HepG2 (cell line): ENCODE data around the gene CSF1R. TPM values are rescaled to one million over a fixed set of nuclear protein-coding genes. Genes with fewer than 3 reads are reported as not detected.

ENCODE experiments used
- ATAC-seq: fragments of 200-7000 bp; cut with Tn5 transposase; 3 replicates; pipeline ENCODE4 v1.9.1; 2020; ENCODE audit warnings: mild to moderate bottlenecking, moderate library complexity
- BruUV-seq: library from RNA; stranded (reverse); fragments of 400-500 nt; replicated peaks from 2 replicates; lab custom pipeline; 2021; lab: Mats Ljungman, UMichigan
- CTCF ChIA-PET: fragments of 300-600 bp; formaldehyde crosslinking; extraction: SDS; loops from one replicate; lab custom pipeline; 2021; ENCODE audit warnings: low total read pairs, inconsistent platforms, low intra/inter-chr PET ratio; lab: Yijun Ruan, JAX
- POLR2A ChIA-PET: fragments of 350-600 bp; sonication (Branson Sonifier 250); formaldehyde crosslinking; loops from one replicate; lab custom pipeline; 2020; ENCODE audit warnings: antibody characterized with exemption, inconsistent platforms; lab: Yijun Ruan, JAX
- DNase-seq: peaks from one replicate; pipeline ENCODE4 v3.0.0-alpha.2; 2015; ENCODE audit warnings: low spot score
- FAIRE-seq: peaks from 3 replicates; lab custom pipeline; 2011; peaks lifted over from hg19 to GRCh38; lab: Jason Lieb, UNC
- H2AFZ ChIP-seq: one replicate; pipeline ENCODE4 v1.6.1; 2011; ENCODE audit warnings: low read length, inconsistent platforms
- H3K27ac ChIP-seq: fragments of 300-600 bp; 3 replicates; pipeline ENCODE4 v1.8.0; 2011; ENCODE audit warnings: mixed run types, mild to moderate bottlenecking, mixed read lengths, low read length, inconsistent platforms; ENCODE audit not compliant: insufficient read depth; ENCODE audit errors: extremely low read length
- H3K27me3 ChIP-seq, 2 experiments: fragments of 200-600 bp in 1 of 2; 2 replicates in 1 of 2; 3 replicates in 1 of 2; pipeline versions ENCODE4 v1.6.0 to v1.8.0; 2011; ENCODE audit warnings: low read length in 2 of 2, mild to moderate bottlenecking in 2 of 2, moderate library complexity in 2 of 2, inconsistent platforms in 1 of 2; ENCODE audit not compliant: insufficient read depth in 2 of 2, control insufficient read depth in 1 of 2
- H3K36me3 ChIP-seq, 2 experiments: fragments of 200-600 bp in 1 of 2; replicated peaks in 1 of 2; 2 replicates in 1 of 2; 3 replicates in 1 of 2; pipeline versions ENCODE4 v1.5.1 to v1.8.0; 2011; ENCODE audit warnings: low read length in 2 of 2, inconsistent platforms in 1 of 2; ENCODE audit not compliant: insufficient read depth in 2 of 2, control insufficient read depth in 1 of 2
- H3K4me1 ChIP-seq: 2 replicates; pipeline ENCODE4 v1.5.1; 2012; ENCODE audit warnings: low read length, inconsistent platforms; ENCODE audit not compliant: insufficient read depth
- H3K4me2 ChIP-seq: 2 replicates; pipeline ENCODE4 v1.6.0; 2011; ENCODE audit warnings: low read depth, low read length, inconsistent platforms
- H3K4me3 ChIP-seq, 3 experiments: fragments of 200-600 bp in 1 of 3; sonication (generic), shearing (Covaris generic) in 1 of 3; replicated peaks in 1 of 3; 2 replicates each; pipeline ENCODE4 v1.5.1; 2011 to 2016; ENCODE audit warnings: low read length in 3 of 3, inconsistent platforms in 2 of 3, low read depth in 2 of 3, mild to moderate bottlenecking in 2 of 3, control low read depth in 1 of 3, mixed read lengths in 1 of 3; ENCODE audit not compliant: insufficient read depth in 1 of 3
- H3K79me2 ChIP-seq: one replicate; pipeline ENCODE4 v1.6.1; 2011; ENCODE audit warnings: low read length, inconsistent platforms; ENCODE audit not compliant: insufficient read depth
- H3K9ac ChIP-seq: 2 replicates; pipeline ENCODE4 v1.6.0; 2011; ENCODE audit warnings: mild to moderate bottlenecking, low read depth, low read length, inconsistent platforms; ENCODE audit not compliant: insufficient read depth
- H3K9me3 ChIP-seq: 2 replicates; pipeline ENCODE4 v1.5.1; 2012; ENCODE audit warnings: mild to moderate bottlenecking, low read length
- H4K20me1 ChIP-seq: 2 replicates; pipeline ENCODE4 v1.6.0; 2011; ENCODE audit warnings: inconsistent platforms, mild to moderate bottlenecking, low read length, moderate library complexity; ENCODE audit not compliant: insufficient read depth
- BORCS8-MEF2B ChIP-seq: sonication (generic); formaldehyde crosslinking; IDR thresholded peaks from 2 replicates; pipeline ENCODE4 v1.8.0; 2022; ENCODE audit warnings: mild to moderate bottlenecking, missing genetic modification reagents
- DMAP1 ChIP-seq: IDR thresholded peaks from 2 replicates; pipeline ENCODE4 v1.6.1; 2016
- HNRNPL ChIP-seq: fragments of 200-400 bp; formaldehyde crosslinking; IDR thresholded peaks from 2 replicates; pipeline ENCODE4 v1.6.1; 2017; ENCODE audit warnings: mild to moderate bottlenecking, low read depth, low read length
- HOXA9 ChIP-seq: sonication (generic); formaldehyde crosslinking; IDR thresholded peaks from 2 replicates; pipeline ENCODE4 v1.8.1; 2022; ENCODE audit warnings: missing genetic modification reagents, mild to moderate bottlenecking, moderate library complexity, borderline replicate concordance
- MEIS1 ChIP-seq: sonication (generic); formaldehyde crosslinking; IDR thresholded peaks from 2 replicates; pipeline ENCODE4 v1.9.0; 2021; ENCODE audit warnings: mild to moderate bottlenecking, missing genetic modification reagents, moderate library complexity, borderline replicate concordance
- NR1H2 ChIP-seq: sonication (generic); formaldehyde crosslinking; IDR thresholded peaks from 2 replicates; pipeline ENCODE4 v1.8.1; 2022; ENCODE audit warnings: low read depth, missing genetic modification reagents, borderline replicate concordance
- NR2C2 ChIP-seq: sonication (generic); formaldehyde crosslinking; IDR thresholded peaks from 2 replicates; pipeline ENCODE4 v1.4.0; 2020; ENCODE audit warnings: missing genetic modification reagents, mild to moderate bottlenecking, moderate library complexity, borderline replicate concordance
- POGZ ChIP-seq: sonication (generic); formaldehyde crosslinking; IDR thresholded peaks from 2 replicates; pipeline ENCODE4 v1.4.0; 2020; ENCODE audit warnings: mild to moderate bottlenecking, missing genetic modification reagents
- SP140L ChIP-seq: sonication (generic); formaldehyde crosslinking; IDR thresholded peaks from 2 replicates; pipeline ENCODE4 v1.4.0; 2020; ENCODE audit warnings: missing genetic modification reagents, borderline replicate concordance
- ZMYM3 ChIP-seq: sonication (generic); formaldehyde crosslinking; IDR thresholded peaks from 2 replicates; pipeline ENCODE4 v1.5.1; 2020; ENCODE audit warnings: mild to moderate bottlenecking, missing genetic modification reagents
- ZNF10 ChIP-seq: sonication (generic); formaldehyde crosslinking; IDR thresholded peaks from 2 replicates; pipeline ENCODE4 v1.4.0; 2020; ENCODE audit warnings: mild to moderate bottlenecking, low read depth, missing genetic modification reagents, borderline replicate concordance
- ZNF3 ChIP-seq: IDR thresholded peaks from 2 replicates; pipeline ENCODE4 v1.7.0; 2017; ENCODE audit warnings: inconsistent platforms
- ZNF331 ChIP-seq: sonication (generic); formaldehyde crosslinking; IDR thresholded peaks from 2 replicates; pipeline ENCODE4 v1.4.0; 2020; ENCODE audit warnings: missing genetic modification reagents
- ZNF629 ChIP-seq: sonication (generic); formaldehyde crosslinking; conservative IDR thresholded peaks from 2 replicates; pipeline ENCODE4 v1.5.0; 2020; ENCODE audit warnings: missing genetic modification reagents
- ZZZ3 ChIP-seq: sonication (generic); formaldehyde crosslinking; IDR thresholded peaks from 2 replicates; pipeline ENCODE4 v1.4.0; 2020; ENCODE audit warnings: missing genetic modification reagents, mild to moderate bottlenecking, borderline replicate concordance
- WGBS: methylation state at CpG from one replicate; pipeline ENCODE4 v1.1.6; 2017; ENCODE audit warnings: low lambda C conversion rate; 5-methylcytosine and 5-hydroxymethylcytosine counted together
- in situ Hi-C: cut with HindIII; loops from 2 replicates; pipeline ENCODE4 v1.10.0; 2017; ENCODE audit warnings: low pct_unique_long_range_greater_than_20kb; ENCODE audit not compliant: extremely low pct_ligation_motif_present
- intact Hi-C: fragments of 100-400 bp; cut with micrococcal nuclease; formaldehyde crosslinking; loops from one replicate; pipeline ENCODE4 v1.10.0; 2022; ENCODE audit not compliant: unreplicated experiment
- polyA plus RNA-seq, 8 experiments: library from polyadenylated mRNA; depleted of rRNA in 3 of 8; stranded (reverse) in 7 of 8; unstranded in 1 of 8; fragments of >200 nt; fragmentation: Illumina TruSeq in 4 of 8; extraction: Trizol in 4 of 8; gene quantifications; 2 replicates each; pipeline versions ENCODE4 v1.2.1 to v1.2.3, GENCODE V29; 2011 to 2016; ENCODE audit warnings: low read depth in 4 of 8, missing spikeins in 1 of 8, mixed read lengths in 1 of 8; ENCODE audit not compliant: insufficient read depth in 1 of 8
- total RNA-seq, 5 experiments: library from RNA; depleted of rRNA; stranded (reverse); fragments of >200 nt; fragmentation: Illumina TruSeq; extraction: Trizol; gene quantifications; 2 replicates each; pipeline ENCODE4 v1.2.3, GENCODE V29; 2016; ENCODE audit warnings: low read depth in 1 of 5
- TF ChIP-seq, protein P1 (sequence below): sonication (generic); IDR thresholded peaks from 2 replicates; pipeline ENCODE4 v1.6.1; 2016; ENCODE audit warnings: low read depth, borderline replicate concordance

CSF1R gene
- total and polyA plus RNA-seq, 2 of the 13 experiments (the other 11 are each of a cell fraction or from before 2014, with no cell fraction given): 0.01 TPM; not detected in 1

DNA sequence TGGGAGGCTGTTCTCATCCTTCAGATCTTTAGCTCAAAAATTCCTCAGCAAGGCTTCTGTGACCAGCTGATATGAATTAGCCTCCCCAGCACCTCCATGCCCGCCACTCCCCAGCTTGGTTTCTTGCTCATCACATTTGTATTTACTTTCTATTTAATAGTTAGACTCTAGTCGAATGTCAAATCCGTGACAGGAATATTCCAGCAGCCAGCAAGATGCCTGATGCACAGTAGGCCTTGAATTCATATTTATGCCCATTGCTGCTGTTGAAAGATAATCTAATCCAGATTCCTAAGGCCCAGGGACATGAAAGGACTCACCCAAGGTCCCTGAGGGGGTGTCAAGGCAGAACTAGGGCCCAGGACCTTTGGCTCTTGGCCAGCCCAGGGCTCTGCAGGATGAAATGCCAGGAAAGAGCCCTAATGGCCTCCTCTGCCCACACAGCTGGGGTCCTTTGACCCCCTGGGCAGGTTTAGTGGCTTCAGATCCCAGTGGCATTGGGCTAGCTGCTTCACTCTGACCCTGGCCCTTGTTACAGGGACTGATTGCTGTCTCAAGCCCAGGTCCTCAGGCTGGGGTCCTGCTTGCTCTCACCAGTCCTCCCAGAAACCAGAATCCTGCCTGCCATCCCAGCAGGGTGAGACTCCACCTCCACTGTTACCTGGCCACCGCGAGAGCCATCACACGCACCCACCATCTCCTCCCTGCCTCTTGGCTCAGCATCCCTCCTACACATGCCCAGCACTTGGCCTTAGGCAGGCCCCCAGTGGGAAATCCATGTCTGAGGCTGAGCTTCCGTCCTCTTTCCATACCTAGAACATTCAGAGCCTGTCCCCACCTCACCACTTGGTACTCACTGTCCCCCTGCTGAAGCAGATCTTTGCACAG lies 7.3 kb downstream of the CSF1R start (continued):
- TF ChIP-seq BORCS8-MEF2B (CRISPR knock-in tag) (no peak), ZNF331 (CRISPR knock-in tag) (no peak), HNRNPL (no peak), DMAP1 (no peak)
- TF ChIP-seq, all 625 proteins: peak for 0

DNA sequence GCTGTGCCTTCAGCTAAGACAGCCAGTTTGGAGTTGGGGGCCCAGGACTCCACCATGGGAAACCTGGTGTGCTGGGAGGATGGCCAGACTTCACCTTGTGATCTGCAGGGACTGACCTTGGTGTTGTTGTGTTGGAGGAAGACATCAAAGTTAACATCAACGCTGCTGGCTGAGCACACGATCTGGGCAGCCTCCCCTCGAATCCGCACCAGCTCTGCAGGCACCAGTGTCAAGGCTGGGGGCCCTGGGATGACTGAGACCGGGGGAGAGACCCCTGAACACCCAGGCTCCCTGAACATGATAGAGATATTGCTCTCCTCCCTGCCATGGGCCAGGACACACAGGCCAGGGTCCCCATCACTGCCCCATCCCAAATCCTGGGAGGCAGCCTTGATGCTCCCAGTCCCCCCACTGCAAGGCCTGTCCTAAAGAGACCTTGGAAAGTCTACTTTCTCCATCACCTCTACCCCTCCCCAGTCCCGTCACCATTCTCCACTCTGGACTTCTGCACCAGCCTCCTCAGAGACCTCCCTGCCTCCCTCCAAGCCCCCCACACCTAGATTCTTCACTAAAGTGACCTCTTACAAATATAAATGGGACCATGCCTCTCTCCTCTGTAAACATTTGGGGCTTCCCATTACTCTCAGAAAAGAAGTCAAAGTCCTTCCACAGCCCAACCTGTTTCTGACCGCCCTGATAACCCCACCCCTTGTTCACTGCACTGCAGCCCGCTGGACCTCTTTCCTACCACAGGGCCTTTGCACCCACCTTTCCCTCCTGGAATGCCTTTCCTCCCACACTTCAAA lies 8.2 kb downstream of the CSF1R start:
- Histone ChIP-seq H3K4me3 (no peak overlapping the region), H3K79me2 (no peaks in the 10 kb centered on the region), H3K4me1 (peaks cover 17% of the 10 kb centered on the region), H3K36me3 (no peaks in the 10 kb centered on the region), H3K9ac (no peak overlapping the region), H3K4me2 (no peak overlapping the region), H2AFZ (no peak overlapping the region), H3K9me3 (no peaks in the 10 kb centered on the region), H4K20me1 (no peaks in the 10 kb centered on the region), H3K27me3 (peaks cover 3 to 54% of the 10 kb centered on the region in 2 experiments; a peak in 4 of 5 replicates), H3K27ac (no peak overlapping the region)
- FAIRE-seq (no peak), ATAC-seq (0 out of 3 replicates have a peak, but pooled peaks have one; percentile 15), DNase-seq (no peak)
- intact Hi-C loops (no loop called here), in situ Hi-C loops (no loop called here)
- 4% methylated on average over 3 of the region's 8 CpGs for WGBS
- POLR2A ChIA-PET: no interaction called here
- BruUV-seq: no TSS peak
- TF ChIP-seq NR2C2 (CRISPR knock-in tag): 0 out of 2 replicates have a peak, but pooled peaks have one; percentile 5
- TF ChIP-seq, protein P1, sequence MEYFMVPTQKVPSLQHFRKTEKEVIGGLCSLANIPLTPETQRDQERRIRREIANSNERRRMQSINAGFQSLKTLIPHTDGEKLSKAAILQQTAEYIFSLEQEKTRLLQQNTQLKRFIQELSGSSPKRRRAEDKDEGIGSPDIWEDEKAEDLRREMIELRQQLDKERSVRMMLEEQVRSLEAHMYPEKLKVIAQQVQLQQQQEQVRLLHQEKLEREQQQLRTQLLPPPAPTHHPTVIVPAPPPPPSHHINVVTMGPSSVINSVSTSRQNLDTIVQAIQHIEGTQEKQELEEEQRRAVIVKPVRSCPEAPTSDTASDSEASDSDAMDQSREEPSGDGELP: no peak
- TF ChIP-seq POGZ (CRISPR knock-in tag): no peak
- no peak for TF ChIP-seq ZNF3
- no peak for TF ChIP-seq ZNF10 (CRISPR knock-in tag)
- 0 out of 2 replicates have a peak, but pooled peaks have one; percentile 46 for TF ChIP-seq ZMYM3 (CRISPR knock-in tag)
- TF ChIP-seq ZNF629 (CRISPR knock-in tag): no peak
- no peak for TF ChIP-seq ZZZ3 (CRISPR knock-in tag)
- TF ChIP-seq NR1H2: no peak
- TF ChIP-seq MEIS1: no peak
- TF ChIP-seq HOXA9 (CRISPR knock-in tag): no peak
- TF ChIP-seq SP140L (CRISPR knock-in tag): no peak
- CTCF ChIA-PET: no interaction called here
